Epidermal melanocyte (primary cell): ENCODE results near the gene TXNDC9.
"Not testable (repeated sequence)": the region's sequence is repeated elsewhere in the genome, so short reads cannot be mapped to it uniquely, and the experiment has no call there.

Source experiments
- DNase-seq: peaks from one replicate; pipeline ENCODE4 v3.0.0; 2011; ENCODE audit warnings: low spot score; ENCODE audit not compliant: insufficient read length

The TXNDC9 gene

DNA sequence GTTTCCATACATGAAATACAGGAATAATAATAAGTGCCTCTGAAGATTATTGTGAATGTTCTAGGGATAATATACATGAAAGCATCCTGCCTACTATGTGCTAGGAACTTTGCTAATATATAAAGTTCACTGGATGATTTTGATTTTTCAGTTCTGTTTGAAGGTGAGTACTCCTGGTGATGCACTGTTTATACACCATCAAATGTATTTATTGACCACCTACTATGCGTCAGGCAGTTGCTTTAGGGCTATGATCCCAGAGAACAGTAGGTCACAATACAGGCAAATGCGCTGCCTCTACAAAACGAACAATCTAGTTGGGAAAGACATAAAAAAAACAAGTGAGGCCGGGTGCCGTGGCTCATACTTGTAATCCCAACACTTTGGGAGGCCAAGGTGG lies 10.7 kb downstream of the TXNDC9 start:
- DNase-seq = no peak

DNA sequence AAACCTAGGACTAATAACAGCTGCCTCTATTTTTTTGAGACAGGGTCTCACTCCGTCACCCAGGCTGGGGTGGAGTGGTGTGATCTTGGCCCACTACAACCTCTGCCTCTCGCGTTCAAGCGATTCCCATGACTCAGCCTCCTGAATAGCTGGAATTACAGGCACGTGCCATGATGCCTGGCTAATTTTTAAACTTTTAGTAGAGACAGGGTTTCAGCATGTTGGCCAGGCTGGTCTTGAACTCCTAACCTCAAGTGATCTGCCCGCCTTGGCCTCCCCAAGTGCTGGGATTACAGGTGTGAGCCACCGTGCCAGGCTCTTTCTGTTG lies 18.3 kb downstream of the TXNDC9 start:
- not testable (repeated sequence) for DNase-seq

DNA sequence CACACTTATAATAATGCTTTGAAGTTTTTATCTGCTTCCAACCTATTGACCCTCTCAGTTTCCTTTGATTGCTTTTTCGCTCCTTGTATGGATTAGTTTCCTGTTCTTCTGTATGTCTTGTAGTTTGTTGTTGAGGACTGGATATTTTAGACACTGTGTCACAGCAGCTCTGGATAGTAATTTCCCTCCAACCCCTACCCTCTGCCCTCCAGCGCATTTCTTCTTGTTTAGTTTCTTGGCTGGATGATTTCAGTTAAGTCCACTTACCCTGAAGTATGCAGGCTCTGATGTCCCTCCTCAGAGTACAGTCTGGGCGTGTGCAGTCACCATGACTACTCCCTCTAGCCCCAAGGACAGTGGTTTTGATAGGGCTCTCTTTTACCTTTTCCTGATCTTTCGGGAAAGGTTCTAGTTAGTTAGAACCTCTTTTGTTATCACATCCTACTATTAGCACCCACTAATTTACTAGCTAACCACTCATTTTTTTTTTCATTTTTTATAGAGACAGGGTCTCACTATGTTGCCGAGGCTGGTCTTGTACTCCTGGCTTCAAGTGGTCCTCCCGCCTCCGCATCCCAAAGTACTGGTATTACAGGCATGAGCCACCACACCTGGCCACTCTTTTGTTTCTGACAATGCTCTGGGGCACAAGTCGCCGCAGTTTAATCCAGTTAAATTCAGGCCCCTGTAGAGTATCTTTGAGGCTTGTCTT lies 18.8 kb downstream of the TXNDC9 start:
- no peak for DNase-seq

DNA sequence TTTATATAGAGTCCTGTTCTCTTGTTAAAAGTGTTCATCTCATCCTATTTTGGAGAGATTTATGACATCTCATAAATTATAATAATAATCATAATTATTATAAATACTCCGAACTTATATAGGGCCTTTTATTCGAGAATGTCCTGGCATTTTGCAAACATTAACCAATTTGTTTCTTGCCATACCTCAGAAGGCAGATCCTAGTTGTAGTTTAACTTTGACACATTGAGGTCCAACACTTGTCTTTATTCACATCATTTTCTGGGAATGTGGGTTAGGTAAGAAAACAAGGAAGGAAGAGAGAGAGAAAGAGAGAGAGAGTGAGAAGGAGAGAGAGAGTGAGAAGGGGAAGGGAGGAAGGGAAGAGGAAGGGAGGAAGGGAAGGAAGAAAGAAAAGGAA lies 35.0 kb downstream of the TXNDC9 start, which contains the start of gene LYG1:
Gene LYG1, minus strand, starts transcription at position 101 of the 400 bp plus-strand sequence. CDS start 5,527 bp downstream, outside the sequence.
- not testable (repeated sequence) for DNase-seq

DNA sequence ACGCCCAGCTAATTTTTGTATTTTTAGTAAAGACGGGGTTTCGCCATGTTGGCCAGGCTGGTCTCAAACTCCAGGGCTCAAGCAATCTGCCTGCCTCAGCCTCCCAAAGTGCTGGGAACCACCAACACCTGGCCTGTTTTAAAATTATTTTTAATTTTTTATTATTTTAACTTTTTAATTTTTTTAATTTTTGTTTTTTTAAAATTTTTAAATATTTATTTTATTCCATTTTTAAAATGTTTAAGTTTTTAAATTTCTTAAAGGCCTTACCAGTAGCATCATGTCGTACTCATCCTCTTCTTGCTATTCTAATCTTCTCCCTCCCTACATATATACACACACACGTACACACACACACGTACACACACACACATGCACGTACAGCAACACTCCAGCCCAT lies 36.6 kb downstream of the TXNDC9 start:
- DNase-seq = no peak

DNA sequence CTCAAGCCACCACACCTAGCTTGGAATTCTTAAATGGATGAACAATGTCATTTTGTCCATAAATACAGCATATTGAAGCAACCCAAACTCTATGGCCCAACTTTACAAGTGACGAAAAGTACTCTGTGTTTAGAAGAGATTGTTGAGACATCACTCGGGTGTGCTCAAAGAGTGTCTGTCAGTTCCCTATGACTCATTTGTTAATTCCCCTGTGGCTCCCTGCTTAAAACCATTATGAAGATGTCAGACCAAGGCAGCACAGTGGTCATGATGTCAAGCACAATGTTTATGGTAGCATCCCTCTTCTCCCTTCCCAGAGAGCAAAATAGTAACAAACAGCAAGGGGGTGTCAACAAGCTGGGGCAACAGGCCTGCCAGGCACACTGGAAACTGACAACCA lies 38.1 kb downstream of the TXNDC9 start:
- no peak for DNase-seq

DNA sequence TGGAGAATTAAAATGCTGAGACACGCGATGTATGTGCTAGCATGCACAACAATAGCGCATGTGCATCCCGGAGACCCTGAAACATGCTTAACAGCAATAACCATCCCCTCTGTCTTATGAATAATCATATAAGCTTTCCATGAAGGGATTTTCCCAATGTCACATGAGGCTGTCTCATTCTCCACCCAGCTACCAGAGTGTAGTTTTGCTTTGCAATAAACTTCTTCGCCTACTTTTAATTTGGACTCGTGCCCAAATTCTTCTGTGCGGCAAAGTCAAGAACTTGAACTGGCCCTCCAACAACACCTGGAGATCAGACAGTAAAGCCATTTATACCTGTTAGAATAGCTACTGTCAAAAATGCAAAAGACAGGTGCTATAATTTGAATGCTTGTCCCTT lies 50.6 kb downstream of the TXNDC9 start:
- DNase-seq = no peak

DNA sequence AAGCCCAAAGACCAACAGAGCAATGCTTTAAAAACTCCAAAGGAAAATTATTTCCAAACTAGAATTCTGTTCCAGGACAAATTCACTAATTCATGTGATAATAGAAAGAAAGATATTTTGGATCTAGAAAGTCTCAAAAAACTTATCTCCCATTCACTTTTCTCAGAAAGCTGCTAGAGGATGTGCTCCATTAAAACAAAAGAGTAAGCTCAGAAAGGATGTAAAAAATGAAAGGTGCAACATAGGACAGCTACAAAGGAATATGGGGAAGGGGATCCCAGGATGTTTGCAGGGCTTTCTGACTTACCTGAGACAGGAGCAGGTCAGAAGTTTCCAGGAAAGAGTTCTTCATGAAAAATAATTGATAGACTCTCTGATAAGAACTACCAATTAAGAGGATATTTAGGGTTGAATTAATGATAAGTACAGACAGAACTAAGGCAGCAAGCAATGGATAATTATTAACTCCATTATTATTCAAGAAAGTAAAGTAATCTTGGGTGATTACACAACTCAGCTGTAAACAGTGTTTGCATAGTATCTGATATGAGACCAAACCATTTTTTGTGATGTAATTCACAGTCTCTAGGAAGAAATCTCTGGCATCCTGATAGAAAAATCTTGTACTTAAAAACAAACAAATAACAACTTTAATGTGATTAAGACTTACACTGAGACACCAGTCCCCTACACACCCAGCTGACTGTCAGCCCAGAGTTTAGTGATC lies 56.0 kb downstream of the TXNDC9 start:
- DNase-seq = no peak

DNA sequence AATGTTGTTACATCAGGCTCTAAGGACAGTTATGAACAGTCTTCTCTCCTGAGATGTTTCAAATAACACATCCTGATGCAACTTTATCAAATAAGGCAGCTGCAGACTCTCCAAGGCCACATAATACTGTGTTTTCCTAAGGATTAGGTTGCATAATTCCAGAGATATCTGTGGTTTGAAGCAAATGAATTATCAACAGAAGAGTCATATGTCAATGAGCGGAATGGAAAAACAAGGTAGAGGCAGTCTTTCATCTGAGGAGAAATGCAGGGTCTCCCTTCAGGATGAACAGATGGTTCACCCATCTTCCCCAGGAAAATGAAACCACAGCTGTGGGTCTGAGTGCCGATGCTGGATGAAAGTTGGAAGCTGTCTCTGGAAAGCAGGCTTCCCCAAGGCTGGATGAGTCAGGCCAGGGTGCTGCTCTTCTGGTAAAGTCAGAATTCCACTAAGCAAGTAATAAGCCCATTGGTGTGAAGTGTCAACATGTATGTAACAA lies 57.3 kb downstream of the TXNDC9 start:
- peak; percentile 28 for DNase-seq

DNA sequence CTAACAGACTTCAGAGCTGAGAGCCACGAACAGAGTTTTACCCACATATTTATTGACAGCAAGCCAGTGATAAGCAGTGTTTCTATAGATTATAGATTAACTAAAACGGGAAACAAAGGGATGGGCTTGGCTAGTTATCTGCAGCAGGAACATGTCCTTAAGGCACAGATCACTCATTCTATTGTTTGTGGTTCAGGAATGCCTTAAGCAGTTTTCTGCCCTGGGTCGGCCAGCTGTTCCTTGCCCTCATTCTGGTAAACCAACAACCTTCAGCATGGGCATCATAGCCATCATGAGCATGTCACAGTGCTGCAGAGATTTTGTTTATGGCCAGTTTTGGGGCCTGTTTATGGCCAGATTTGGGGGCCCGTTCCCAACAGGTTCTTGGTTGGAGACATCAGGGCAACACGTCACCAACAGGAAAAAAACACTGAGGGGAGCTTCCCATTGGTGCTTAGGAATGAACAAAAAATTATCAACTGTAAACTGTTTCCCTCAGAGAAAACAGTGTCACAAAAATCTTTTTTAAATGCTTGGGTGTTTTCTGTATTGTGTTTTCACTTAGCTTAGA lies 57.9 kb downstream of the TXNDC9 start:
- not testable (repeated sequence) for DNase-seq

DNA sequence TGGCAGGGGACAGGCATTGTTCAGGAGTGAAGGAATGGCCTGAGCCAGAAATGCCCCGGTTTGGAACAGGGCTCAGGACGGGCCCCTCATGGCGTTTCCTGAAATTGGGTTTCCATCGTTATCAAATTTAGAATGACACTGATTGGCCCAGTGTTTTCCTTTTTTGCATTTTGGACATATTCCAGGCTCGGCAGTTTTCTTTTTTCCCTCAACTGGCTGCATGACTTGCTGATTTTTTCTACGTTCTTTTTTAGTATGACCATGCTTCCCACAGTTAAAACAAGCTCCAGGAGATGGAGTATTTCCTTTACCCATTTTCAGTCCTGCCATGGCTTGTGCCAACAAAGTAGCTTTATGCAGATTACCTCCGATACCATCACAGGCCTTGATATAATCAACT lies 60.3 kb downstream of the TXNDC9 start:
- no peak for DNase-seq
